ENCODE results near the gene RCL1.
"Not testable (repeated sequence)": the region's sequence is repeated elsewhere in the genome, so short reads cannot be mapped to it uniquely, and the experiment has no call there.

The RCL1 gene, protein sequence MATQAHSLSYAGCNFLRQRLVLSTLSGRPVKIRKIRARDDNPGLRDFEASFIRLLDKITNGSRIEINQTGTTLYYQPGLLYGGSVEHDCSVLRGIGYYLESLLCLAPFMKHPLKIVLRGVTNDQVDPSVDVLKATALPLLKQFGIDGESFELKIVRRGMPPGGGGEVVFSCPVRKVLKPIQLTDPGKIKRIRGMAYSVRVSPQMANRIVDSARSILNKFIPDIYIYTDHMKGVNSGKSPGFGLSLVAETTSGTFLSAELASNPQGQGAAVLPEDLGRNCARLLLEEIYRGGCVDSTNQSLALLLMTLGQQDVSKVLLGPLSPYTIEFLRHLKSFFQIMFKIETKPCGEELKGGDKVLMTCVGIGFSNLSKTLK

DNA sequence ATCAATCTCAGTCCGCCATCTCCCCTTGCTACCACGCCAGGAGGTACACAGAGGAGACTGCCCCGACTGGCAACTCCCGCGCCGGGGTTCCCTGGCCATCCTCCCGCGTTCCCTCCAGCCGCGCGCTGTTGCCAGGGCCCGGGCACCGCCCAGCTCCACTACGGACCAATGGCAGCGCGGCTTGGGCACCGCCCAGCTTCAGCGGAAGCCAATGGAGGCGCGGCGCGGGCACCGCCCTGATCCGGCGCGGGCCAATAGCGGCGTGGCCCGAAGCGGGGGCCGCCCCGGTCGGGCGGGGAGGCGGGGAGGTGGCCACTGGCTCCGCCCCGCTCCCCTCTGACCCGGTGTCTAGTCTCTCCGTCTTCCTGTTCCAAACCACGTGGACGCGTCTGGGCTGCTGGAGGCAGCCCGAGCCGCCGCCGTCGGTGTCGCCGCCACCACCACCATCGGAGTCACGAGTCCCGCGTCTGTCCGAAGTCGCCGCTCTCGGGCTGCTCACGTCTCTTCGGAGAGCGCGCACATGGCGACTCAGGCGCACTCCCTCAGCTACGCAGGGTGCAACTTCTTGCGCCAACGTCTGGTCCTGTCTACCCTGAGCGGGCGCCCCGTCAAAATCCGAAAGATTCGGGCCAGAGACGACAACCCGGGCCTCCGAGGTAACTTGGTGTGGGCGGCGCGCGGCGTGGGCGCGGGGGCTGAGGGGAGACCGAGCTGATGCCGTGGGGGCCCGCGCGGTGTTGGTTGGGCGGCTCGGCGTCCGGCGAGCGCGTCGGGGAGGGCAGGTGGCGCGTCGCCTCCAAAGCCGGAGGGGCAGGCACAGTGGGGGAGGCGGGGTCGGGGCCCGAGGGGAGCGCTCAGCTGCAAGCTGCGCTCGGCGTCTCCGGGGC, at the start of gene RCL1:
Gene RCL1, plus strand, starts transcription at position 373 of the 887 bp plus-strand sequence. Its CDS starts 148 bp downstream, at position 521.
- peak; percentile 81 for DNase-seq

GRCh38 chr9:4743131-4743875, 49.4 kb upstream of the RCL1 start:
- no peak for DNase-seq

DNA sequence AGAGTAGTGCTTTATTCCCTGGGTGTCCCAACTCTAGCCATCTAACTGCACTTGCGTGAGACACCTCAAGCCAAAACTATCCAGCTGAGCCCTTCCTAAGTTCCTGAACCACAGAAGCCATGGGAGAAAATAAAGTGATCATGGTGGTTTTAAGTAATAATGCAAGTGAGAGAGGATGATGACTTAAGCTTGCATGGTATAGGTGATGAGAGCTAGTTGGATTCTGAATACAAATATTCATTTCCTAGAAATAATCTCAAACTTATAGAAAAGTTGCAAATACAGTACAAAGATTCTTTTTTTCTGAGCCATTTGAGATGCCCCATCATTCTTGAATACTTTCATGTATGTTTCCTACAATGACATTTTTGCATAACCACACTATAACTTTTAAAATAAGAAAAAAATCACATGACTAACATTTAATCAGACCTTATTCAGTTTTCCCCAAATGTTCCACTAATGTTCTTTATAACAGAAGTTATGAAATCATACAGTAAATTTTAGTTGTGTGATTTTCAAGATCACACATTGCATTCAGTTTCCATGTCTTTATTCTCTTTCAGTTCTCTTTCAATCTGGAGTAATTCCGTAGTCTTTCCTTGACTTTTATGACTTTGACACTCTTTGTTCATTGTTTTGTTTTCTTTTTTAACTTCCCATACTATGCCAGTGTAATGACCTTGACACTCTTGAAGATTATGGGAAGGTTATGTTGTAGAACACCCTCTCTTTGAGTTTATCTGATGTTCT, 46.3 kb upstream of the RCL1 start:
- DNase-seq = no peak

DNA sequence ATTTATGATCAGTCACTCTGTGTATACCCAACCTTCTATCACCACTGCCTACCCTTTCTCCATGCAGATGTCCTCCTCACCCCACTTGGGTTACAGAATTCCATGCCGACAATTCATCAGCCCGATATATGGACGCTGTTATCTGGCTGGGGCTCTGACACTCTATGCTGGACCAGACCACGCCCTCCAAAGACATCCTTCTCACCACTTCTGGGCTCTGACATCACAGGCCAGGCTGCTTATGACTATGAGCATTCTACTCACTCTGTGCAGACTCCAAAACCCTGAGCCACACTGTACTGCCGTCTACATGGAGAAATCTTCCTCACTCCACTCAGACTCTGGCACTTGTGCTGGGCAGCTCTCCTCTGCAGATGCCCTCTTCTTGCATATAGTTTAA, 44.1 kb upstream of the RCL1 start:
- DNase-seq = no peak

DNA sequence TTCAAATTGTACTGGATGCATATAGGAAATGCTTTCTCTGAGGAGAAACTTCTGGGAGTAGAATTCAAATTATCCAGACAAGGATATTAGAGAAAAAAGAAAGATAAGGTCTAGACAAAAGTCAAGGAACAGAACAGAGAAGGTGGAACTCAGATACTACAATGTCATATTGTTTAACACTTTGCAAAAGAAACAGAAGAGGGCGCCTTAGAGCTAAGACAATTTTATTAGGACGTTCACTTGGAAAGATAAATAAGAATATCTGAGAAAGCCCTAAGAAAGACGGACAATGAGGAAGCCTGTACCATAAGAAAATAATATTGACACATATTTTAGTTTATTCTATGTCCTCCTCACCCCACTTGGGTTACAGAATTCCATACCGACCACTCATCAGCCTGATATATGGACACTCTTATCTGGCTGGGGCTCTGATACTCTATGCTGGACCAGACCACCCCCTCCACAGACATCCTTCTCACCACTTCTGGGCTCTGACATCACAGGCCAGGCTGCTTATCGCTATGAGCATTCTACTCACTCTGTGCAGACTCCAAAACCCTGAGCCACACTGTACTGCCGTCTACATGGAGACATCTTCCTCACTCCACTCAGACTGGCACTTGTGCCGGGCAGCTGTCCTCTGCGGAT, 42.6 kb upstream of the RCL1 start:
- no peak for DNase-seq

- not testable (repeated sequence) for DNase-seq
Measured at GRCh38 chr9:4754530-4754929, 38.2 kb upstream of the RCL1 start.

DNA sequence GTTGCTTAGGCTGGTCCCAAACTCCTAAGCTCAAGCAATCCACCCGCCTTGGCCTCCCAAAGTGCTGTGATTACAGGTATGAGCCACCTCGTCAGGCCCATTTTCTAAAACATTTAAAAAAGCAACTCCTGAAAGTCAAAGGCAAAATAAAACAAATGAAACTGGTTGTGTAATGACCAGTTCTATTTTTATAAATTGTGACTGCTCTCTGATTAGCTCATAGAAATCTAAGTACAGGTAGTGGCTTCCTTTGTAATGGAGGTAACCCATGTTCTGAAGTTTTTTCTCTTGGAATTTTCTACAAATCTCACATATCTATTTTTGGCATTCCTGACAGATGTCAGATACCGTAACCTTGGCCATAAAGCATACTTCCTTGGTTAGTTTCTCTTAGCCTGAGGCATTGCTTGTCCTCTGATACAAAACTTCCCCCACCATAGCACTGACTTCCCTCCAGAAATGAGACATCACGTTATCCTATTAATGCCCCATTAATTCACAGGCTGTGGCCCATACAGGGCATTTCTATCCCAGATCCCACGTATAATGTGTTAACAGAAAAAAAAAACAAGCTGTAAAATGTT, 37.6 kb upstream of the RCL1 start:
- no peak for DNase-seq

DNA sequence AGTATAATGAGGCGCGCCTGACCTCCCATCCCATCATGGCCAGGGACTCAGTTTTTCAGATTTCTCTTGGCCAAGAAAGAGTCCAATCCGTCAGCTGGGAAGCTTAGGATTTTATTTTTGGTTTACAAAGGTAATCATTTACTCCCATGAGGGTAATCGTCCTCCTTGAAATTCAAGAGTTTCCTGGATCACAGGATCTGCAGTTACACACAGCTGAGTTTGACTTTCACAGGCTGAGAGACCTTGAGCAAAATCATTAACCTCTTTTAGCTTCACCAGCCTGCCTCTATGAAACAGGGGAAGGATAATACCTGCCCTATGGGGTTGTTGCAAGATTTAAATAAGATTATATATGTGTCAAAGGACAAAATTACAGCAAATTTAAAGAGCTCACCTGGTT, 36.3 kb upstream of the RCL1 start:
- no peak for DNase-seq

- no peak for DNase-seq
Measured at GRCh38 chr9:4760122-4760521, 32.6 kb upstream of the RCL1 start.

- peak; percentile 56 for DNase-seq
Measured at GRCh38 chr9:4762108-4762885, 30.4 kb upstream of the RCL1 start.

- no peak for DNase-seq
Measured at GRCh38 chr9:4762886-4763541, 29.7 kb upstream of the RCL1 start.

DNA sequence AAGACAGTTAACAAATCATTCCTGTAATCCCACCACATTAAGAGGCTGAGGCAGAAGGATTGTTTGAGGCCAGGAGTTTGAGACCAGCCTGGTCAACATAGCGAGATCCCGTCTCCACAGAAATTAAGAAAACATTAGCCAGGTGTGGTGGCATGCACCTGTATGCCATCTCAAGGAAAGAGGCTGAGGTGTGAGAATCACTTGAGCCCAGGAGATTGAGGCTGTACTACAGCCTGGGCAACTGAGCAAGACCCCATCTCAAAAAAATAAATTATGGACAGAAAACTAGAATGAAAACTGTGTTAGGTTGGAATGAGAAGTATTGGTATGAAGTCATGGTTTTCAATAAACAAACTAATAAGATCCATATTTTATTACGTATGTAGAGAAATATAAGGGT, 28.7 kb upstream of the RCL1 start:
- DNase-seq = no peak

- DNase-seq = no peak
Measured at GRCh38 chr9:4768681-4769080, 24.1 kb upstream of the RCL1 start.

GRCh38 chr9:4769321-4770080, 23.2 kb upstream of the RCL1 start:
- DNase-seq = no peak

- DNase-seq = no peak
Measured at GRCh38 chr9:4771788-4772187, 21.0 kb upstream of the RCL1 start.

- no peak for DNase-seq
Measured at GRCh38 chr9:4774209-4774608, 18.5 kb upstream of the RCL1 start.

DNA sequence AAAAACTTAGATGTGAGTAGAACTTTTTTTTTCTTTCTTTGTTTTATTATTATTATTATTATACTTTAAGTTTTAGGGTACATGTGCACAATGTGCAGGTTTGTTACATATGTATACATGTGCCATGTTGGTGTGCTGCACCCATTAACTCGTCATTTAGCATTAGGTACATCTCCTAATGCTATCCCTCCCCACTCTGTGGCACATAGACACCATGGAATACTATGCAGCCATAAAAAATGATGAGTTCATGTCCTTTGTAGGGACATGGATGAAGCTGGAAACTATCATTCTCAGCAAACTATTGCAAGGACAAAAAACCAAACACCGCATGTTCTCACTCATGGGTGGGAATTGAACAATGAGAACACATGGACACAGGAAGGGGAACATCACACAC, 17.8 kb upstream of the RCL1 start:
- not testable (repeated sequence) for DNase-seq

DNA sequence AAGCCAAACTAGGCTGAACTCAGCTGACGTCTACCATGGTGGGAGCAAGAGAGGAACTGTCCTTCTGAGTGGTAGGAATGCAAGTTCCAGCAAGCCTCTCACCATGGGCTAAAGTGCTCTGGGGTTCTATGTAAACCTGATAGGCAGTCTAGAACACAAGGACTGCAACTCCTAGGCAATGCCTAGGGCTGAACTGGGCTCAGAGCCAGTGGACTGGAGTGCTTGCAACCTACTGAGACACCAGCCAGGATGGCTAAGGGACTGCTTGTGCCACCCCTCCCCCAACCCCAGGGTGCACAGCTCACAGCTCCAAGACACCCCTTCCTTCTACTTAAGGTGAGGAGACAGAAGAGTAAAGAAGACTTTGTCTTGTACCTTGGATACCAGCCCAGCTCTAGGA, 12.1 kb upstream of the RCL1 start:
- no peak for DNase-seq

DNA sequence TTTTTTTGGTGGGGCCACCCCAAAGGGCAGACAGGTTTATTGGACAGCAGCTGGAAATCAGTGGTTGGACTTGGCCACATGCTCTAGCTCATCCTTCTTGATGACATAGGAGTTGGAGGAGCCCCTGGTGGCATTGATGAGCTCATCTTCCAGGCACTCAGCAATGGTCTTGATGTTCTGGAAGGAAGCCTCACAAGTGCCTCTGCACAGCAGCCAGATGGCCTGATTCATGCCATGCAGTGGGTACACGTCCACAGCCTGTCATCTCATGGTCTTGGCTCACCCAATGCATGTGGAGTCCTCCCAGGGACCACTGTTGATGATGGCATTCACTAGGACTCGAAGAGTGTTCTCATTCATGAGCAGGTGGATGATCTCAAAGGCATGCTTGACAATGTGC, 11.3 kb upstream of the RCL1 start:
- DNase-seq = no peak

Data from amniotic stem cell (primary cell).